Tibial nerve (tissue), 4 donors: ENCODE data around the gene SHFL. TPM values are rescaled to one million over a fixed set of nuclear protein-coding genes. Genes with fewer than 3 reads are reported as not detected.
A peak's percentile ranks its signal among the peaks of the same experiment; 100 is the strongest.

ENCODE experiments used
- DNase-seq, 2 donors: peaks; one replicate each; pipeline ENCODE4 v3.0.0-alpha.2; 2019; ENCODE audit warnings: low spot score in 2 of 2
- H3K27ac ChIP-seq, 4 donors: fragments of 200-600 bp; sonication (generic) in 3 of 4; one replicate each; pipeline ENCODE4 v1.5.1; 2017 to 2019; ENCODE audit warnings: mild to moderate bottlenecking in 1 of 4
- H3K27me3 ChIP-seq, 2 donors: fragments of 200-600 bp; sonication (generic) in 1 of 2; one replicate each; pipeline versions ENCODE4 v1.5.1 to v1.6.0; 2017 to 2019
- H3K36me3 ChIP-seq, 3 donors: fragments of 200-600 bp; sonication (generic); one replicate each; pipeline ENCODE4 v1.5.1; 2018 to 2019
- H3K4me1 ChIP-seq, 4 donors: fragments of 200-600 bp; sonication (generic) in 3 of 4; one replicate each; pipeline ENCODE4 v1.5.1; 2017 to 2019
- H3K4me3 ChIP-seq, 4 donors: fragments of 200-600 bp; sonication (generic) in 3 of 4; one replicate each; pipeline ENCODE4 v1.5.1; 2017 to 2019; ENCODE audit warnings: mild to moderate bottlenecking in 1 of 4, moderate library complexity in 1 of 4
- H3K9me3 ChIP-seq, 4 donors: fragments of 200-600 bp; sonication (generic) in 3 of 4; one replicate each; pipeline ENCODE4 v1.5.1; 2017 to 2019
- EP300 ChIP-seq, 2 donors: sonication (generic); formaldehyde crosslinking; IDR thresholded peaks; one replicate each; pipeline ENCODE4 v1.6.1; 2017; ENCODE audit warnings: antibody characterized with exemption in 2 of 2, mild to moderate bottlenecking in 1 of 2
- POLR2A ChIP-seq, 2 donors: fragments of 450-650 bp; IDR thresholded peaks; one replicate each; pipeline ENCODE4 v1.6.1; 2017; ENCODE audit warnings: antibody characterized with exemption in 2 of 2, mild to moderate bottlenecking in 2 of 2, moderate library complexity in 2 of 2
- whole genome bisulfite sequencing, 2 donors: methylation state at CpG; one replicate each; pipeline ENCODE4 v1.1.5; 2018; 5-methylcytosine and 5-hydroxymethylcytosine counted together
- total RNA-seq, 4 donors: library from RNA; depleted of rRNA; stranded (reverse); fragments of >200 nt; gene quantifications; one replicate each; pipeline ENCODE4 v1.1.0, GENCODE V29; 2016
- TF ChIP-seq, protein P1 (sequence below), 5 experiments: fragments of 200-600 bp in 3 of 5; fragments of 450-650 bp in 2 of 5; sonication (generic) in 3 of 5; IDR thresholded peaks; one replicate each; pipeline ENCODE4 v1.5.1; 2016 to 2019; ENCODE audit warnings: antibody characterized with exemption in 5 of 5, mild to moderate bottlenecking in 3 of 5, moderate library complexity in 2 of 5

The SHFL gene
- total RNA-seq, 4 donors from 2014 or later: 25.1 to 58.6 (median 43.4) TPM

DNA sequence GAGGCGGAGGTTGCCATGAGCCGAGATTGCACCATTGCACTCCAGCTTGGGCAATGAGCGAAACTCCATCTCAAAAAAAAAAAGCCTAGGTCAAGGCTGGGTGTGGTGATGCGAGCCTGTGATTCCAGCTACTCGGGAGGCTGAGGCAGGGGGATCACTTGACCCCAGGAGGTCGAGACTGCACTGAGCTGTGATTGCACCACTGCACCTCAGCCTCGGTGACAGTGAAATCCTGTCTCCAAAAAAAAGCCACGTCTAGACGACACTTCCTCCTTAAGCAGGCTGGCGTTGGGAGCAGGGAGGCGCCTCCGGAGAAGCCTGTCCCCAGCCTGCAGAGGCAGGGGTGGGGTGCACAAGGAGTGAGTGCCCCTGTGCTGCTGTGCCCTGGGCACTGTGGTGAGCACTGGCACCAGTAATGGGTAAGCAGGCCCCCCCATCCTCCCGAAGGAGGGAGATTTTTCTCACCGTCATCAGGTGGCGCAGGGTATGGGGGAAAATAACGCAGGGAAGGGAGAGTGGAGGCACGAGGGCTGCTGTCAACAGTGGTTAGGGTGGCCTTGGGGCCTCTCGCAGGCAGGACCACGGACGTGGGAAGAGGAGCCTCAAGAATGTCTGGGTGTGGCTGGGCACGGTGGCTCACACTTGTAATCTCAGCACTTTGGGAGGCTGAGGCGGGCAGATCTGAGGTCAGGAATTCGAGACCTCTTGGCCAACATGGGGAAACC, 26.1 kb downstream of the SHFL start:
- no peak for DNase-seq
- WGBS, 2 donors: 54 to 63% methylated on average over 23 of the region's 23 CpGs
- Histone ChIP-seq H3K27me3 (no peaks in the 10 kb centered on the region), H3K4me1 (peaks cover 0 to 39% (median 10%) of the 10 kb centered on the region in 4 donors), H3K36me3 (peaks cover 15 to 95% (median 48%) of the 10 kb centered on the region in 3 donors), H3K4me3 (peak overlapping the region in 2 of 4 donors; percentile 3 to 25), H3K27ac (peak overlapping the region in 2 of 4 donors; percentile 24 to 26), H3K9me3 (no peaks in the 10 kb centered on the region)
- TF ChIP-seq POLR2A (IDR thresholded peaks at IDR 0.05) (no peak), EP300 (IDR thresholded peaks at IDR 0.05) (no peak)
- TF ChIP-seq, protein P1, sequence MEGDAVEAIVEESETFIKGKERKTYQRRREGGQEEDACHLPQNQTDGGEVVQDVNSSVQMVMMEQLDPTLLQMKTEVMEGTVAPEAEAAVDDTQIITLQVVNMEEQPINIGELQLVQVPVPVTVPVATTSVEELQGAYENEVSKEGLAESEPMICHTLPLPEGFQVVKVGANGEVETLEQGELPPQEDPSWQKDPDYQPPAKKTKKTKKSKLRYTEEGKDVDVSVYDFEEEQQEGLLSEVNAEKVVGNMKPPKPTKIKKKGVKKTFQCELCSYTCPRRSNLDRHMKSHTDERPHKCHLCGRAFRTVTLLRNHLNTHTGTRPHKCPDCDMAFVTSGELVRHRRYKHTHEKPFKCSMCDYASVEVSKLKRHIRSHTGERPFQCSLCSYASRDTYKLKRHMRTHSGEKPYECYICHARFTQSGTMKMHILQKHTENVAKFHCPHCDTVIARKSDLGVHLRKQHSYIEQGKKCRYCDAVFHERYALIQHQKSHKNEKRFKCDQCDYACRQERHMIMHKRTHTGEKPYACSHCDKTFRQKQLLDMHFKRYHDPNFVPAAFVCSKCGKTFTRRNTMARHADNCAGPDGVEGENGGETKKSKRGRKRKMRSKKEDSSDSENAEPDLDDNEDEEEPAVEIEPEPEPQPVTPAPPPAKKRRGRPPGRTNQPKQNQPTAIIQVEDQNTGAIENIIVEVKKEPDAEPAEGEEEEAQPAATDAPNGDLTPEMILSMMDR (IDR thresholded peaks at IDR 0.05): no peak

DNA sequence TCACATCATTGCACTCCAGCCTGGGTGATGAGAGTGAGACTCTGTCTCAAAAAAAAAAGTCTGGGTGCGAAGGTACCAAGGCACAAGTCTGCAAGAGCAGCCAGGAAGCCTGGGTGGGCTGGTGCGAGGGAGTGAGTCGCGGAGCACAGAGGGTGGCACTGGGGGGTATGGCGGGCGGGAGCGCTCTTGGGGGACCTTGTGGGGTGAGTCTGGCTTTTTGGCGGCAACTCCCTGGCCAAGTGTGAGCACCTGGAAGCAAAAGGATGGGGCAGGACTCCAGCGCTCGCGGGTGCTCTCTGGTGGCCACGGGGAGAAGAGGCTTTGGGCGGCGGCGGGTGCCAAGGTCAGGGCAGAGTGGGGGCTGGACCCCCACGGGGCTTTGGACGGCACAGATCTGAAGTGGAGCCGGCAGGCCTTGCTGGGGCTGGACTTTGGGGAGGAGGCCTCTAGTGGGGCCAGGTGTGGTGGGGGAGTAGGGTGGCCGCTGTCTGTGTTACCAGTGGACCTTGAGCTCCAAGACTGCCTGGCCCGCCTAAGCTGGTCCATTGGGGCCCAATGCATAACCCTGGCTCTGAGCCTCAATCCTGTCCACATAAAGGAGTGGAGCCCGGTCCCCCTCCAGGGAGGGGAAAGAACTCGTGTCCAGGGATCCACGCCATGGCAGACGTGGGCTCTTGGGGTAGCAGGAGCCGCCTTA, 26.9 kb downstream of the SHFL start:
- Histone ChIP-seq H3K9me3 (no peaks in the 10 kb centered on the region), H3K36me3 (peaks cover 17 to 95% (median 48%) of the 10 kb centered on the region in 3 donors), H3K4me3 (no peak overlapping the region), H3K27ac (peak overlapping the region in 2 of 4 donors; percentile 26 to 55), H3K4me1 (peaks cover 0 to 39% (median 8%) of the 10 kb centered on the region in 4 donors), H3K27me3 (no peaks in the 10 kb centered on the region)
- DNase-seq: no peak
- 22 to 32% methylated on average over 24 of the region's 25 CpGs for WGBS, 2 donors
- TF ChIP-seq POLR2A (IDR thresholded peaks at IDR 0.05) (no peak), EP300 (IDR thresholded peaks at IDR 0.05) (no peak)
- TF ChIP-seq, protein P1 (IDR thresholded peaks at IDR 0.05): peak; percentile 28 to 69 (median 41)

DNA sequence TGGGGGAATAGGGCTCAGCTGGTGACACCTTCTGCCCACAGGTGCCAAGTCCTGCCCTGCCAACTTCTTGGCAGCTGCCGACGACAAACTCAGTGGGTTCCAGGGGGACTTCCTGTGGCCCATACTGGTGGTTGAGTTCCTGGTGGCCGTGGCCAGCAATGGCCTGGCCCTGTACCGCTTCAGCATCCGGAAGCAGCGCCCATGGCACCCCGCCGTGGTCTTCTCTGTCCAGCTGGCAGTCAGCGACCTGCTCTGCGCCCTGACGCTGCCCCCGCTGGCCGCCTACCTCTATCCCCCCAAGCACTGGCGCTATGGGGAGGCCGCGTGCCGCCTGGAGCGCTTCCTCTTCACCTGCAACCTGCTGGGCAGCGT, 27.5 kb downstream of the SHFL start:
- Histone ChIP-seq H3K4me3 (no peak overlapping the region), H3K36me3 (peaks cover 17 to 95% (median 43%) of the 10 kb centered on the region in 3 donors), H3K4me1 (peaks cover 0 to 41% (median 8%) of the 10 kb centered on the region in 4 donors), H3K27me3 (no peaks in the 10 kb centered on the region), H3K9me3 (no peaks in the 10 kb centered on the region), H3K27ac (peak overlapping the region in 1 of 4 donors; percentile 26)
- WGBS, 2 donors: 77 to 81% methylated on average over 17 of the region's 19 CpGs
- DNase-seq: no peak
- TF ChIP-seq EP300 (IDR thresholded peaks at IDR 0.05): no peak
- no peak for TF ChIP-seq POLR2A (IDR thresholded peaks at IDR 0.05)
- TF ChIP-seq, protein P1 (IDR thresholded peaks at IDR 0.05): no peak

DNA sequence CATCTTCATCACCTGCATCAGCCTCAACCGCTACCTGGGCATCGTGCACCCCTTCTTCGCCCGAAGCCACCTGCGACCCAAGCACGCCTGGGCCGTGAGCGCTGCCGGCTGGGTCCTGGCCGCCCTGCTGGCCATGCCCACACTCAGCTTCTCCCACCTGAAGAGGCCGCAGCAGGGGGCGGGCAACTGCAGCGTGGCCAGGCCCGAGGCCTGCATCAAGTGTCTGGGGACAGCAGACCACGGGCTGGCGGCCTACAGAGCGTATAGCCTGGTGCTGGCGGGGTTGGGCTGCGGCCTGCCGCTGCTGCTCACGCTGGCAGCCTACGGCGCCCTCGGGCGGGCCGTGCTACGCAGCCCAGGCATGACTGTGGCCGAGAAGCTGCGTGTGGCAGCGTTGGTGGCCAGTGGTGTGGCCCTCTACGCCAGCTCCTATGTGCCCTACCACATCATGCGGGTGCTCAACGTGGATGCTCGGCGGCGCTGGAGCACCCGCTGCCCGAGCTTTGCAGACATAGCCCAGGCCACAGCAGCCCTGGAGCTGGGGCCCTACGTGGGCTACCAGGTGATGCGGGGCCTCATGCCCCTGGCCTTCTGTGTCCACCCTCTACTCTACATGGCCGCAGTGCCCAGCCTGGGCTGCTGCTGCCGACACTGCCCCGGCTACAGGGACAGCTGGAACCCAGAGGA, 28.0 kb downstream of the SHFL start:
- whole genome bisulfite sequencing, 2 donors: 85 to 88% methylated on average over 16 to 30 of the region's 43 CpGs
- no peak for DNase-seq

More for the DNA sequence above, 28.0 kb downstream of the SHFL start:
- TF ChIP-seq EP300 (IDR thresholded peaks at IDR 0.05) (no peak), POLR2A (IDR thresholded peaks at IDR 0.05) (no peak)
- TF ChIP-seq, protein P1 (IDR thresholded peaks at IDR 0.05): no peak
- Histone ChIP-seq H3K36me3 (peaks cover 15 to 92% (median 43%) of the 10 kb centered on the region in 3 donors), H3K9me3 (no peaks in the 10 kb centered on the region), H3K4me3 (no peak overlapping the region), H3K27ac (no peak overlapping the region), H3K27me3 (no peaks in the 10 kb centered on the region), H3K4me1 (peaks cover 0 to 46% (median 13%) of the 10 kb centered on the region in 4 donors)
